Measurements from ENCODE around the gene MCRIP2. TPM values are rescaled to one million over a fixed set of nuclear protein-coding genes. Genes with fewer than 3 reads are reported as not detected.

MCRIP2 gene
- total and polyA plus RNA-seq, 2 of the 8 experiments (the other 6 are each of a cell fraction or from before 2014, with no cell fraction given) = 45.4 to 75.5 TPM

GRCh38 chr16:672371-672770 is 30.7 kb downstream of the MCRIP2 start (continued):
- no peak for TF ChIP-seq KDM5A (IDR thresholded peaks at IDR 0.05; ENCODE audit: low read length)

Measured in H1 (cell line).